HCT116 (cell line): ENCODE measurements around the gene IRF2BP2.

ENCODE experiments used
- EGR1 ChIP-seq: IDR thresholded peaks from 2 replicates; pipeline ENCODE4 v1.6.1; 2012; ENCODE audit warnings: low read depth
- EZH2 ChIP-seq: fragments of 200-600 bp; sonication (generic); IDR thresholded peaks from 2 replicates; pipeline ENCODE4 v1.6.1; 2017; ENCODE audit warnings: antibody characterized with exemption, mixed run types
- EZH2phosphoT487 ChIP-seq: fragments of 200-600 bp; IDR thresholded peaks from 2 replicates; pipeline ENCODE4 v1.6.1; 2018; ENCODE audit warnings: antibody characterized with exemption, borderline replicate concordance
- FOSL1 ChIP-seq: IDR thresholded peaks from 2 replicates; pipeline ENCODE4 v1.6.1; 2012; ENCODE audit warnings: low read depth
- JUND ChIP-seq: IDR thresholded peaks from 2 replicates; pipeline ENCODE4 v1.6.1; 2012
- MAX ChIP-seq: IDR thresholded peaks from 2 replicates; pipeline ENCODE4 v1.6.1; 2012
- POLR2A ChIP-seq: IDR thresholded peaks from 2 replicates; pipeline ENCODE4 v1.7.0; 2011; ENCODE audit warnings: borderline replicate concordance; ENCODE audit not compliant: insufficient read depth, insufficient read length; ENCODE audit errors: extremely low read depth
- RAD21 ChIP-seq: IDR thresholded peaks from 2 replicates; pipeline ENCODE4 v1.6.1; 2012; ENCODE audit warnings: low read depth, mild to moderate bottlenecking
- REST ChIP-seq: IDR thresholded peaks from 2 replicates; pipeline ENCODE4 v1.6.1; 2012; ENCODE audit warnings: low read depth
- SIN3A ChIP-seq: IDR thresholded peaks from 2 replicates; pipeline ENCODE4 v1.6.1; 2012; ENCODE audit warnings: low read depth
- SP1 ChIP-seq: IDR thresholded peaks from 2 replicates; pipeline ENCODE4 v1.6.1; 2012; ENCODE audit warnings: low read depth
- YY1 ChIP-seq: IDR thresholded peaks from 2 replicates; pipeline ENCODE4 v1.6.1; 2011; ENCODE audit warnings: low read length, low read depth, moderate library complexity, mild to moderate bottlenecking; ENCODE audit not compliant: insufficient replicate concordance; ENCODE audit errors: extremely low read depth
- TF ChIP-seq, protein P1 (sequence below), 3 experiments: fragments of 200-600 bp in 1 of 3; sonication (generic) in 1 of 3; IDR thresholded peaks in 2 of 3; conservative IDR thresholded peaks in 1 of 3; 2 replicates each; pipeline ENCODE4 v1.5.1; 2012 to 2017; ENCODE audit warnings: low read depth in 2 of 3, low read length in 2 of 3, antibody characterized with exemption in 1 of 3, borderline replicate concordance in 1 of 3, control low read depth in 1 of 3, mild to moderate bottlenecking in 1 of 3, mixed read lengths in 1 of 3, mixed run types in 1 of 3, moderate library complexity in 1 of 3; ENCODE audit not compliant: insufficient read depth in 1 of 3

DNA sequence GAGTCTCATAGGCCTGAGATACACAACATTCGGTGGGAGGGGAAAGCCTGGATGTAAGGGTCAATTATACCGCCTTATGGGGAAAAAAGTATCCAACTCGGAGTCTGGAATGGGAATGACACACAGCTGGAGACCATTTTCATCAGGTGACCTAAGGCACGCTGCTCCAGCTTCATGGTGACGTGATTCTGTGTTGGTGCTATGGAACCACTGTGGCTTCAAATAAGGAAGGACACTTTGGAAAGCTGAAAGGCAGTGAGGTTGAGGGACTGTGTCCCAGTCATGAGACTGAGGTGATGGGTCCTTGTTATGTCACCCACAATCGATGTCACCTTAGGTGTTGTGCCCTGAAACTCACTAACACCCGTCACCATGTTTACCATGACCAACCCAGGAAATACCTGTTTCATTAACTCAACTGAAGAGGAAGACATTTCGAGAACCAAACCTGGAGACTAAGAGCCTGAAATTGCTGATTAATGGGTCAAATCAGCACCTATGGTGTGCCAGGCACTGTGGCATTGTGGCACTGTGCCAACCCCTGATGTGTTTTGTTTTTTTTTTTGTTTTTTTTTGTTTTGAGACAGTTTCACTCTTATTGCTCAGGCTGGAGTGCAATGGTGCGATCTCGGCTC is 54.5 kb downstream of the IRF2BP2 start:
- no peak for TF ChIP-seq POLR2A
- TF ChIP-seq MAX = no peak
- TF ChIP-seq, protein P1, sequence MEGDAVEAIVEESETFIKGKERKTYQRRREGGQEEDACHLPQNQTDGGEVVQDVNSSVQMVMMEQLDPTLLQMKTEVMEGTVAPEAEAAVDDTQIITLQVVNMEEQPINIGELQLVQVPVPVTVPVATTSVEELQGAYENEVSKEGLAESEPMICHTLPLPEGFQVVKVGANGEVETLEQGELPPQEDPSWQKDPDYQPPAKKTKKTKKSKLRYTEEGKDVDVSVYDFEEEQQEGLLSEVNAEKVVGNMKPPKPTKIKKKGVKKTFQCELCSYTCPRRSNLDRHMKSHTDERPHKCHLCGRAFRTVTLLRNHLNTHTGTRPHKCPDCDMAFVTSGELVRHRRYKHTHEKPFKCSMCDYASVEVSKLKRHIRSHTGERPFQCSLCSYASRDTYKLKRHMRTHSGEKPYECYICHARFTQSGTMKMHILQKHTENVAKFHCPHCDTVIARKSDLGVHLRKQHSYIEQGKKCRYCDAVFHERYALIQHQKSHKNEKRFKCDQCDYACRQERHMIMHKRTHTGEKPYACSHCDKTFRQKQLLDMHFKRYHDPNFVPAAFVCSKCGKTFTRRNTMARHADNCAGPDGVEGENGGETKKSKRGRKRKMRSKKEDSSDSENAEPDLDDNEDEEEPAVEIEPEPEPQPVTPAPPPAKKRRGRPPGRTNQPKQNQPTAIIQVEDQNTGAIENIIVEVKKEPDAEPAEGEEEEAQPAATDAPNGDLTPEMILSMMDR (IDR thresholded peaks at IDR 0.05 in 2 of 3, conservative IDR thresholded peaks at IDR 0.05 in 1 of 3; ENCODE audit: borderline replicate concordance in 1 of 3, insufficient read depth in 1 of 3, low read depth in 2 of 3, low read length in 2 of 3) = no peak
- no peak for TF ChIP-seq EZH2
- TF ChIP-seq RAD21 = no peak
- TF ChIP-seq SIN3A = no peak
- no peak for TF ChIP-seq EZH2phosphoT487
- TF ChIP-seq JUND = no peak
- TF ChIP-seq EGR1 = no peak
- no peak for TF ChIP-seq SP1
- TF ChIP-seq REST = no peak
- no peak for TF ChIP-seq FOSL1
- TF ChIP-seq YY1 = no peak
